Measurements from ENCODE around the gene PJVK.

The PJVK gene

DNA sequence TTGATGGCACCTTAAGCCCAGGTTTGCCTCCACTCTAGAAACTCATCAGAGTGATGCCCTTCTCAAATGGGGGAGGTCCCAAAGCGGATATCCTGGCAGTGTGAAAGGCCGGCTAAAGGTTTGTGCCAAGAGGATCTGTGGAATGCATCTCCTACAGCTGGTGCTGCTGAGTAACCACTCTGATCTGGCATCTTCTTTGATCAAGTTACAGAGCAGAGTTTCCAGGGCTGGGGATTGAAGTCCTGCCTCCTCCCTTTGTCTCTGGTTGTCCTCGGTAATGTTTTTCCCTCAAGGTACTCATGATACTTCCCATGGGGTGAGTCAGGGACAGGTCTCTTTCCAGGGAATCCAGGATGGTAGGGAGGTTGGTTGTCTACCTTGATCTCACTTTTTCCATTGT, 24.8 kb upstream of the PJVK start:
- peaks cover 30% of the 10 kb centered on the region for H3K36me3 ChIP-seq (ENCODE audit: control insufficient read depth, low read length)
- no peaks in the 10 kb centered on the region for H3K9me2 ChIP-seq (replicated peaks; ENCODE audit: control insufficient read depth, low read length)
- no peaks in the 10 kb centered on the region for H3K9me3 ChIP-seq (ENCODE audit: control insufficient read depth, insufficient read depth, low read length)
- no peaks in the 10 kb centered on the region for H3F3A ChIP-seq (ENCODE audit: control insufficient read depth, insufficient read depth)
- no peaks in the 10 kb centered on the region for H3K79me2 ChIP-seq (ENCODE audit: control insufficient read depth, low read length)
- no peak overlapping the region for H3K4me2 ChIP-seq (ENCODE audit: low read length)
- H3K27ac ChIP-seq (ENCODE audit: low read depth, low read length): no peak overlapping the region
- H4K20me1 ChIP-seq (ENCODE audit: control insufficient read depth, insufficient read depth, low read depth, low read length): no peaks in the 10 kb centered on the region
- TF ChIP-seq, protein P1, sequence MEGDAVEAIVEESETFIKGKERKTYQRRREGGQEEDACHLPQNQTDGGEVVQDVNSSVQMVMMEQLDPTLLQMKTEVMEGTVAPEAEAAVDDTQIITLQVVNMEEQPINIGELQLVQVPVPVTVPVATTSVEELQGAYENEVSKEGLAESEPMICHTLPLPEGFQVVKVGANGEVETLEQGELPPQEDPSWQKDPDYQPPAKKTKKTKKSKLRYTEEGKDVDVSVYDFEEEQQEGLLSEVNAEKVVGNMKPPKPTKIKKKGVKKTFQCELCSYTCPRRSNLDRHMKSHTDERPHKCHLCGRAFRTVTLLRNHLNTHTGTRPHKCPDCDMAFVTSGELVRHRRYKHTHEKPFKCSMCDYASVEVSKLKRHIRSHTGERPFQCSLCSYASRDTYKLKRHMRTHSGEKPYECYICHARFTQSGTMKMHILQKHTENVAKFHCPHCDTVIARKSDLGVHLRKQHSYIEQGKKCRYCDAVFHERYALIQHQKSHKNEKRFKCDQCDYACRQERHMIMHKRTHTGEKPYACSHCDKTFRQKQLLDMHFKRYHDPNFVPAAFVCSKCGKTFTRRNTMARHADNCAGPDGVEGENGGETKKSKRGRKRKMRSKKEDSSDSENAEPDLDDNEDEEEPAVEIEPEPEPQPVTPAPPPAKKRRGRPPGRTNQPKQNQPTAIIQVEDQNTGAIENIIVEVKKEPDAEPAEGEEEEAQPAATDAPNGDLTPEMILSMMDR (IDR thresholded peaks at IDR 0.05; ENCODE audit: low read depth, low read length, poor library complexity, severe bottlenecking): no peak
- no peak for TF ChIP-seq EZH2phosphoT487 (IDR thresholded peaks at IDR 0.05; ENCODE audit: borderline replicate concordance, low read length)
- H3K27me3 ChIP-seq (ENCODE audit: control insufficient read depth, low read length): no peaks in the 10 kb centered on the region
- H3K4me1 ChIP-seq (ENCODE audit: control insufficient read depth, low read length): no peaks in the 10 kb centered on the region
- no peak overlapping the region for H3K4me3 ChIP-seq (ENCODE audit: low read length)

GRCh38 chr2:178427458-178427857, 23.7 kb upstream of the PJVK start:
- no peaks in the 10 kb centered on the region for H3F3A ChIP-seq (ENCODE audit: control insufficient read depth, insufficient read depth)
- H3K9me2 ChIP-seq (replicated peaks; ENCODE audit: control insufficient read depth, low read length): no peaks in the 10 kb centered on the region
- H3K4me1 ChIP-seq (ENCODE audit: control insufficient read depth, low read length): no peaks in the 10 kb centered on the region
- H3K4me3 ChIP-seq (ENCODE audit: low read length): no peak overlapping the region
- no peaks in the 10 kb centered on the region for H4K20me1 ChIP-seq (ENCODE audit: control insufficient read depth, insufficient read depth, low read depth, low read length)
- no peaks in the 10 kb centered on the region for H3K79me2 ChIP-seq (ENCODE audit: control insufficient read depth, low read length)
- no peak overlapping the region for H3K4me2 ChIP-seq (ENCODE audit: low read length)
- no peaks in the 10 kb centered on the region for H3K27me3 ChIP-seq (ENCODE audit: control insufficient read depth, low read length)
- peaks cover 41% of the 10 kb centered on the region for H3K36me3 ChIP-seq (ENCODE audit: control insufficient read depth, low read length)
- no peak overlapping the region for H3K27ac ChIP-seq (ENCODE audit: low read depth, low read length)
- TF ChIP-seq EZH2phosphoT487 (IDR thresholded peaks at IDR 0.05; ENCODE audit: borderline replicate concordance, low read length): no peak
- TF ChIP-seq, protein P1 (IDR thresholded peaks at IDR 0.05; ENCODE audit: low read depth, low read length, poor library complexity, severe bottlenecking): no peak
- H3K9me3 ChIP-seq (ENCODE audit: control insufficient read depth, insufficient read depth, low read length): no peaks in the 10 kb centered on the region

DNA sequence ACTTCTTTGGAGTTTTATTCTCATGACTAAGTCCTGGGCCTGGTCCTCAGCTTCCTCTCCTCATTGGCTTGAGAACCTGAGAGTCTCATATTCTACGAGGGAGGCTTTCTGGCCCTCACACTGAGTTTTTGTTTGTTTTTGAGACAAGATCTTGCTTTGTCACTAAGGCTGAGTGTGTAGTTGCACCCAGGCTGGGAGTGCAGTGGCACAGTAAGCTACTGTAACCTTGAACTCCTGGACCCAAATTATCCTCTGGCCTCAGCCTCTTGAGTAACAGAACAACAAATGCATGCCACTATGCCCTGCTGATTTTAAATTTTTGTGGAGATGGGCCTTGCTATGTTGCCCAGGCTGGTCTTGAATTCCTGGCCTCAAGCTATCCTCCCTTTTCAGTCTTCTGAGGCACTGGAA, 22.8 kb upstream of the PJVK start:
- H3K4me2 ChIP-seq (ENCODE audit: low read length): no peak overlapping the region
- H3K27me3 ChIP-seq (ENCODE audit: control insufficient read depth, low read length): no peaks in the 10 kb centered on the region
- H3K4me1 ChIP-seq (ENCODE audit: control insufficient read depth, low read length): no peaks in the 10 kb centered on the region
- no peak overlapping the region for H3K4me3 ChIP-seq (ENCODE audit: low read length)
- H4K20me1 ChIP-seq (ENCODE audit: control insufficient read depth, insufficient read depth, low read depth, low read length): no peaks in the 10 kb centered on the region
- no peak overlapping the region for H3K27ac ChIP-seq (ENCODE audit: low read depth, low read length)
- no peaks in the 10 kb centered on the region for H3K79me2 ChIP-seq (ENCODE audit: control insufficient read depth, low read length)
- TF ChIP-seq, protein P1 (IDR thresholded peaks at IDR 0.05; ENCODE audit: low read depth, low read length, poor library complexity, severe bottlenecking): no peak
- no peak for TF ChIP-seq EZH2phosphoT487 (IDR thresholded peaks at IDR 0.05; ENCODE audit: borderline replicate concordance, low read length)
- H3F3A ChIP-seq (ENCODE audit: control insufficient read depth, insufficient read depth): no peaks in the 10 kb centered on the region
- H3K36me3 ChIP-seq (ENCODE audit: control insufficient read depth, low read length): peaks cover 50% of the 10 kb centered on the region
- no peaks in the 10 kb centered on the region for H3K9me2 ChIP-seq (replicated peaks; ENCODE audit: control insufficient read depth, low read length)
- no peaks in the 10 kb centered on the region for H3K9me3 ChIP-seq (ENCODE audit: control insufficient read depth, insufficient read depth, low read length)

GRCh38 chr2:178429336-178429735, 21.8 kb upstream of the PJVK start:
- TF ChIP-seq EZH2phosphoT487 (IDR thresholded peaks at IDR 0.05; ENCODE audit: borderline replicate concordance, low read length): no peak
- TF ChIP-seq, protein P1 (IDR thresholded peaks at IDR 0.05; ENCODE audit: low read depth, low read length, poor library complexity, severe bottlenecking): no peak
- Histone ChIP-seq H3K79me2 (ENCODE audit: control insufficient read depth, low read length) (no peaks in the 10 kb centered on the region), H4K20me1 (ENCODE audit: control insufficient read depth, insufficient read depth, low read depth, low read length) (no peaks in the 10 kb centered on the region), H3K9me3 (ENCODE audit: control insufficient read depth, insufficient read depth, low read length) (no peaks in the 10 kb centered on the region), H3K4me3 (ENCODE audit: low read length) (no peak overlapping the region), H3F3A (ENCODE audit: control insufficient read depth, insufficient read depth) (no peaks in the 10 kb centered on the region), H3K4me1 (ENCODE audit: control insufficient read depth, low read length) (no peaks in the 10 kb centered on the region), H3K27ac (ENCODE audit: low read depth, low read length) (no peak overlapping the region), H3K9me2 (replicated peaks; ENCODE audit: control insufficient read depth, low read length) (no peaks in the 10 kb centered on the region), H3K4me2 (ENCODE audit: low read length) (no peak overlapping the region), H3K27me3 (ENCODE audit: control insufficient read depth, low read length) (no peaks in the 10 kb centered on the region), H3K36me3 (ENCODE audit: control insufficient read depth, low read length) (peaks cover 59% of the 10 kb centered on the region)
